DOHH2 (cell line): Measurements from ENCODE around the gene CHTF8.

Source experiments
- EZH2phosphoT487 ChIP-seq: fragments of 200-600 bp; sonication (generic); IDR thresholded peaks from 2 replicates; pipeline ENCODE4 v1.6.1; 2017; ENCODE audit warnings: borderline replicate concordance, mild to moderate bottlenecking, antibody characterized with exemption, low read length, moderate library complexity, mixed read lengths
- TF ChIP-seq, protein P1 (sequence below): fragments of 200-600 bp; sonication (generic); IDR thresholded peaks from one replicate; pipeline ENCODE4 v1.5.1; 2014; ENCODE audit warnings: antibody characterized with exemption, mild to moderate bottlenecking, low read depth, low read length; ENCODE audit not compliant: poor library complexity, severe bottlenecking

DNA sequence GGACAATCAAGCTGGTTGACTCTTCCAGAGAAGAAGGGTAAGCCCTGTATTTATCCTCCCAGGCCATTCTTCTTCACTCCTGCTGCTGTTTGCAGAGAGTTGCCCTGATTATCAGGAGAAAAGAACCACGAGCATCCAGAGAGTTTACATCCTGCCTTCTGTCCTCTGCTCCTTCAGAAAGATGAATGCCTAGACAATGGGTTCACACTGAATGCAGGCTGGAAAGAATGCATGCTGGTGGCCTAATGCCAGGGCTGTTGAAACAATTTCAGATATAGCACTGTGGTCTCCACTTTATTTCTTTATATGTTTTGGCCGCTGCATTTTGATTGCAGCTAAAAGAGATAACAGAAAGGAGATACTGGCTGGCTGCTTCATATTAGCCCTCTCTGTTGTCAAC is 48.1 kb downstream of the CHTF8 start:
- TF ChIP-seq, protein P1, sequence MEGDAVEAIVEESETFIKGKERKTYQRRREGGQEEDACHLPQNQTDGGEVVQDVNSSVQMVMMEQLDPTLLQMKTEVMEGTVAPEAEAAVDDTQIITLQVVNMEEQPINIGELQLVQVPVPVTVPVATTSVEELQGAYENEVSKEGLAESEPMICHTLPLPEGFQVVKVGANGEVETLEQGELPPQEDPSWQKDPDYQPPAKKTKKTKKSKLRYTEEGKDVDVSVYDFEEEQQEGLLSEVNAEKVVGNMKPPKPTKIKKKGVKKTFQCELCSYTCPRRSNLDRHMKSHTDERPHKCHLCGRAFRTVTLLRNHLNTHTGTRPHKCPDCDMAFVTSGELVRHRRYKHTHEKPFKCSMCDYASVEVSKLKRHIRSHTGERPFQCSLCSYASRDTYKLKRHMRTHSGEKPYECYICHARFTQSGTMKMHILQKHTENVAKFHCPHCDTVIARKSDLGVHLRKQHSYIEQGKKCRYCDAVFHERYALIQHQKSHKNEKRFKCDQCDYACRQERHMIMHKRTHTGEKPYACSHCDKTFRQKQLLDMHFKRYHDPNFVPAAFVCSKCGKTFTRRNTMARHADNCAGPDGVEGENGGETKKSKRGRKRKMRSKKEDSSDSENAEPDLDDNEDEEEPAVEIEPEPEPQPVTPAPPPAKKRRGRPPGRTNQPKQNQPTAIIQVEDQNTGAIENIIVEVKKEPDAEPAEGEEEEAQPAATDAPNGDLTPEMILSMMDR, result no peak
- no peak for TF ChIP-seq EZH2phosphoT487
